ENCODE results near the gene ODC1.
"Not testable (repeated sequence)": the region's sequence is repeated elsewhere in the genome, so short reads cannot be mapped to it uniquely, and the experiment has no call there.

Gene ODC1

DNA sequence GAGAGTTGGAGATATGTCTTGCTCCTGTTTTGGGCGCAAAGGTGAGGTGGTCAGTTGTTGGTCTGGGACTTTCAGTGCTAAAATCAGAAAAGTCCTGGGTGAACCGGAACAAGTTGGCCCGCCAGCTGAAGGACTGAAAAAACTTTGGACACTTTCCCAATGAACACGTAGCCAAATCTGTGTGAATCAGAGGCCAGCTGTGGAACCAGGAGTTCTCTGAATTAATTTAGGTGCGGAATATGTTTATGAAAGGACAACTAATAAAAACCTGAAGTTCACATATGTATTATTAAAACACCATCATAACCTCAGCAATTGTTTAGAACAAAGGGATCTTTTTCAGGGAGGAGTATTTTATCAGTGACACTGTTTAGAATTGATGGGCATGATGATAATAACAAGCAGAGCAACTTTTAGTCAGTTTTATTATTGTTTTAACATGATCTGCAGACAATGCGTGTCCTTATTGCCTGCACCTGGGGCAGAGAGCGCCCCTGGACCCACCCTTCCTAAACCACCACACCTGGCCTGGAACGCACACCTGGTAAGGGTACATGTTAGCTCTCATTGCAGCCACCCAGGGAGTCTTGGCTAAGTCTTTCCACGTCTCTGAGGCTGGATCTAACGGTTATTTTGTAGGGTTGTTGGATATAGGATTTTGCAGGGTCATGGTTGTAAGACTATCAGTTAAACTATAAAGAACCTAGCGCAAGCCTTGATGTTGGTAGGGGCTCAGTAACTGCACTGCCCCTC lies 9.9 kb upstream of the ODC1 start:
- Histone ChIP-seq H4K20me1 (no peaks in the 10 kb centered on the region), H3K4me3 (no peak overlapping the region), H3K9ac (no peak overlapping the region), H3K27ac (no peak overlapping the region), H3K27me3 (no peaks in the 10 kb centered on the region), H3K36me3 (no peaks in the 10 kb centered on the region), H3K4me1 (peaks cover 32% of the 10 kb centered on the region), H3K9me3 (no peaks in the 10 kb centered on the region), H3K4me2 (no peak overlapping the region)
- no peak for TF ChIP-seq Cebpa-rat (IDR thresholded peaks at IDR 0.05)

DNA sequence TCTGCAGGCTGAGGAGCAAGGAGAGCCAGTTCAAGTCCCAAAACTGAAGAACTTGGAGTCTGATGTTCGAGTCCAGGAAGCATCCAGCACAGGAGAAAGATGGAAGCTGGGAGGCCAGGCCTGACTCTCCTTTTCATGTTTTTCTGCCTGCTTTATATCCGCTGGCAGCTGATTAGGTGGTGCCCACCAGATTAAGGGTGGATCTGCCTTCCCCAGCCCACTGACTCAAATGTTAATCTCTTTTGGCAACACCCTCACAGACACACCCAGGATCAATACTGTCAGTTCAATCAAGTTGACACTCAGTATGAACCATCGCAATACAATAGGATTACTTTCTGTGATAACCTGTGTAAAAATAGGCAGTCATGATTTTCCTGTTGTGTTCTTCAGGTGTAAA lies 9.1 kb upstream of the ODC1 start:
- not testable (repeated sequence) for H3K9ac ChIP-seq, H3K36me3 ChIP-seq, H3K27ac ChIP-seq, H3K9me3 ChIP-seq, H4K20me1 ChIP-seq, H3K4me2 ChIP-seq, H3K4me3 ChIP-seq, H3K27me3 ChIP-seq
- H3K4me1 ChIP-seq: peaks cover 40% of the 10 kb centered on the region

DNA sequence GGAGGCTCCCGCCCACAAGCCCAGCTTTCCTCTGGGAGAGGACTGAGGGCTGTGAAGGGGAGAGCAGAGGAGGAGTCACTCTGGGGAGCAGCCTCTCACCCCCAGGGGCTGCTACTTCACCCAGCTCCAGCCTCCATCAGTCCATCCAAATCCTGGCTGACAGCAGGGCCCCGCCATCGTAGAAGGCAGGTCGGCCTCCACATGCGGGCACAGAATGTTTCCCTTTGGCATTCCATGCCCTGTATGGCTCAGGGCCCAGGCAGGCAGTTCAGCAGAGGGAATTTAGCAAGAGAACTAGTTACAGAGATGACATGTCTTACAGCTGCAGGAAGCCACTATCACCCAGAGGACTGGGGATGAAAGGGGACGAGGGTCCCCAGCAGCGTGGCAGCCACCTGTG lies 6.4 kb upstream of the ODC1 start:
- Histone ChIP-seq H3K9me3 (peaks cover 8% of the 10 kb centered on the region), H4K20me1 (no peaks in the 10 kb centered on the region), H3K36me3 (no peaks in the 10 kb centered on the region), H3K4me2 (peak overlapping the region; percentile 51), H3K27ac (peak overlapping the region; percentile 44), H3K4me3 (no peak overlapping the region), H3K9ac (peak overlapping the region; percentile 42; the same call in 1 of the 2 replicates), H3K27me3 (no peaks in the 10 kb centered on the region), H3K4me1 (peaks cover 52% of the 10 kb centered on the region)
- TF ChIP-seq Cebpa-rat (IDR thresholded peaks at IDR 0.05): no peak

DNA sequence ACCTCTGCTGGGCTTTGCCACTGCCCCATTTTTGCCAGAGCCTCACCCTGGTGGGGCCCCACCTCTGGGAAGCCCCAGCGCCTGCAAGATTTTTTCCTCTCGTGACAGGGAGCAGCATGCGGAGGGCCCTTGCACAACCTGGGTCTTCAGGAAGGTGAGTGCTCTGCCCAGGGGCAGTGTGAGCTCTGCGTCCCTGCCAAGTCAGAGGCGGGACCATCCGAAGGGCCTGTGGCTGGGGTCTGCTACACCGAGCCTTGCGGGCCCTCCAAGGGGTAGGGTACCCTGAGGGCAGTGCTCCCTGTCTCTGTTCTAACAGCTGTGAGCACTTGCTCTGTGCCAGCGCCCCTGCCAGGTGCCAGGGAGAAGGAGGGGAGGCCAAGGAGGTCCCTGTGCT lies 5.8 kb upstream of the ODC1 start:
- no peaks in the 10 kb centered on the region for H3K36me3 ChIP-seq
- H3K4me1 ChIP-seq: peaks cover 51% of the 10 kb centered on the region
- peak overlapping the region; percentile 42; the same call in 1 of the 2 replicates for H3K9ac ChIP-seq
- no peaks in the 10 kb centered on the region for H4K20me1 ChIP-seq
- H3K27me3 ChIP-seq: no peaks in the 10 kb centered on the region
- no peak overlapping the region for H3K4me3 ChIP-seq
- peak overlapping the region; percentile 44 for H3K27ac ChIP-seq
- peak overlapping the region; percentile 51 for H3K4me2 ChIP-seq
- peaks cover 8% of the 10 kb centered on the region for H3K9me3 ChIP-seq
- TF ChIP-seq Cebpa-rat (IDR thresholded peaks at IDR 0.05): no peak

DNA sequence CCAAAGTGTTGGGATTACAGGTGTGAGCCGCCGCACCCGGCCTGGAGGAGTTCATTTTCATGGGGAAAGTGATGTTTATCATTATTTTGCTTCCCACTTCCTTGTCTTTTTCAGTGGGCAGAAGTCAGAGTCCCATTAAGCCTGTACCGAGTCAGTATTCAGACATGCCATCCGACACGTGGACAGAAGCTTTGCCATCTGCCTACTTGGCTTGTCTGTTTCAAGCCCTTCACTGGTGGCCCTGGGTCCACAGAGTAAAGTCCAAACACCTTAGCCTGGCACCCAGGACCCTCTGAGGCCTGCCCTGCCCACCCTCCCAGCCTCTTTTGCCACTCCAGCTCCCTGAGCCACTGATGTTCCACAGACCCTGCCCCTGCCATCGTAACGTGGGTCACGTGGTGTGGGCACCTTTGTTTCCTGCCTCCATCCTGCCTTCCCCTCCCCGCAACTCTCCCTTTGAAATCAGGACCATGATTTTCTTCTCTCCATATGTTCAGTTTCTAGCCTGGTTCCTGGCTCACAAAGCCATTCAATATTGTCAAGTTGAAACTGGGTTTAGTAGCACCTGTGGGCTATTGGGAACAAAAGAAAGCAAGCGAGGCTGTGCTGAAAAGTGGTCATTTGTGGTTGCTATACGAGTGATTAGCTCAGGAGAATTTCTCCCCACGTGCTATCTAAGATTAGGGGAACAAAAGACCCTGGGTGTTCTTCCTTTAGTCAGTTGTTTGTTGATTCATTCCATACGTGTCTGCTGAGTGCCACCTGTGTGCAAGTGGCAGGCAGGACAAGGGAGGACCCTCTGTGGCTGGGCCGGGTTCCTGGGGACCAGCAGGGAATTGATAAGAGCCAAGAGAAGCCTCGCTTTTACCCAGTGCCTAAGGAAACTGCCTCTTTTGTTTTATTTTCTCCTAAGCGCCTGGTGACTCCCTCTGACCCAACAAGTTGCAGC lies 5.1 kb upstream of the ODC1 start:
- no peak for TF ChIP-seq Cebpa-rat (IDR thresholded peaks at IDR 0.05)
- Histone ChIP-seq H3K9me3 (peaks cover 8% of the 10 kb centered on the region), H3K4me3 (no peak overlapping the region), H3K27me3 (no peaks in the 10 kb centered on the region), H3K4me2 (peak overlapping the region; percentile 51), H3K9ac (no peak overlapping the region; the same call in 1 of the 2 replicates), H3K36me3 (no peaks in the 10 kb centered on the region), H3K27ac (peak overlapping the region; percentile 44), H4K20me1 (no peaks in the 10 kb centered on the region), H3K4me1 (peaks cover 53% of the 10 kb centered on the region)

DNA sequence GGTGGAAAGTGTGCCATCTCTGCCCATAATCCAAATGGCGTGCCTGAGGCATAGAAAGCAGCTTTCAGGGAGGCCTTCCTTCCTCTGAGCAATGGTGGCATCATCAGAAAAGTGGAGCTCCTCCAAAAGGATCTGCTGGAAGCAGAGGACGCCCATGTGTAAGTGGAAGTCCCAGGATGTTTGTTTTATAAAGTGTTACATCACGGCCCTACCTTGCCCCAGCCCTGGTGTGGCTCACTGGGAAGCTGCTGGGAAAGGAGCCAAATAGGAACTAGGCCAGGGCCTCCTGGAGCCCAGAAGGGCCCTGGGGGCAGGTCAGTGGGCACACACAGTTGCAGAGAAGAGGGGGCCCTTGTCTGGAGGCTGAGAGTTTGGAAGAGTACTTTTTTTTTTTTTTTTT lies 4.2 kb upstream of the ODC1 start:
- no peak overlapping the region for H3K4me3 ChIP-seq
- TF ChIP-seq Cebpa-rat (IDR thresholded peaks at IDR 0.05): no peak
- peaks cover 5% of the 10 kb centered on the region for H4K20me1 ChIP-seq
- H3K27me3 ChIP-seq: no peaks in the 10 kb centered on the region
- peaks cover 53% of the 10 kb centered on the region for H3K4me1 ChIP-seq
- no peak overlapping the region for H3K27ac ChIP-seq
- H3K36me3 ChIP-seq: no peaks in the 10 kb centered on the region
- H3K9ac ChIP-seq: no peak overlapping the region
- peak overlapping the region; percentile 51 for H3K4me2 ChIP-seq
- H3K9me3 ChIP-seq: peaks cover 8% of the 10 kb centered on the region

DNA sequence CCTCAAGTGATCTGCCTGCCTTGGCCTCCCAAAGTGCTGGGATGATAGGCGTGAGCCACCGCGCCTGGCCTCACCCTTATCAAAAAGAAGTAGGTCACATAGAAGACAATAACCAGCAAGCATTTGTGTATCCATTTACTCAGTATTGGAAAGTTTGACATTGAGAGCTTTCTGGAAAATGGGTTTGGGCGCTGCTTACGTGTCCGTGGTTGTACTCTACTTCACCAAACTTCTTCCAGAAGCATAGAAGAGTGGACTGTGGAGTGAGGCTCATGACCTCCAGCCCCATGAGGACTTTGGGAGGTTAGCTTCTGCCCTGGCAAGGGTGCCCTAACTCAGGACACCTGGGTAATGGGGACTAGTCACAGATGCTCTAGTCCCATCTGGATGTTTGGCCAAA lies 3.7 kb upstream of the ODC1 start:
- Histone ChIP-seq H3K4me3 (no peak overlapping the region), H3K4me1 (peaks cover 54% of the 10 kb centered on the region), H3K27ac (no peak overlapping the region), H3K9ac (no peak overlapping the region), H3K36me3 (no peaks in the 10 kb centered on the region), H3K4me2 (peak overlapping the region; percentile 51; the same call in 1 of the 2 replicates), H4K20me1 (peaks cover 10% of the 10 kb centered on the region), H3K9me3 (peaks cover 8% of the 10 kb centered on the region), H3K27me3 (no peaks in the 10 kb centered on the region)
- TF ChIP-seq Cebpa-rat (IDR thresholded peaks at IDR 0.05): no peak

DNA sequence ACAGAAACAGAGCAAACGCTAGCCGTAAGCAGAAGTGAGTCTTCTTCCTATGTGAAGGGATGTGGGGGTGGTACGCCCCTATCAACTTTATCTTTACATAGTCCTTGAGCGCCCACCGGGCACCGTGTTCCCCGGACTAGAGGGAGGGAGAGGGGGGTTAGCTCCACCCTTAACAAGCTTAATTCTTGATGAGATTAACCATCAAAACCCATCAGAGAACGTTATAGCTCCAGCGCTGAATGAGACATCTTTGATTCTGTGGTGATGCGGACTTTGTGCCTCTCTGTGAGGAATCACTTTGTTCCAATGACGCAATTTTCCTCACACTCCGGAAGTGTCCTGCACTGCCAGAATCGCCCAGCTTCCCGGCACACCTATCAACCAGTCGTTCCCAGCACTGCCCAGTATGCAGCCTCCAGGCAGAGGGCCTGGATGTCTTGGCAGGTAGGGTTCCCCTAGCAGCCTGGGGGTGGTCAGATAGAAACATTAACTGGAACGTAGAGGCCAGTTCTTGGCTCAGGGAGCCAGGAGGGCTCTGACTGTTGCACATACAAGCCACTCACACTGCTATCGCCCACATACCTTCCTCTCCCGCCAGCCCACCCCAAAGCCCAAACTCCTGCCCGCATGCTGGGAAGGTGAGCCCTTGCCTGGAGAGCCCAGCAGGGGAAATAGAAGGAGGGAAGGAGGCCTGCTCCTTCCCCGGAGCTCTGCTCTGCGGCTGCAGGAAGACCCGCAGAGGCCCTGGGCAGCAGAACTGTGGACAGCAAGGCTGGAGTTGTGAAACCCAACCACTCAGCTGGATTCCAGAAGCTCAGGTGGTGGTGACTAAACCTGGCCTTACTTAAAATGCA lies 1.9 kb upstream of the ODC1 start:
- no peak overlapping the region for H3K27ac ChIP-seq
- H3K27me3 ChIP-seq: no peaks in the 10 kb centered on the region
- peak overlapping the region; percentile 97 for H3K4me2 ChIP-seq
- peaks cover 28% of the 10 kb centered on the region for H4K20me1 ChIP-seq
- peaks cover 2% of the 10 kb centered on the region for H3K36me3 ChIP-seq
- peaks cover 69% of the 10 kb centered on the region for H3K4me1 ChIP-seq
- no peak overlapping the region for H3K9ac ChIP-seq
- H3K9me3 ChIP-seq: peaks cover 8% of the 10 kb centered on the region
- no peak for TF ChIP-seq Cebpa-rat (IDR thresholded peaks at IDR 0.05)
- H3K4me3 ChIP-seq: no peak overlapping the region; the same call in 1 of the 2 replicates

DNA sequence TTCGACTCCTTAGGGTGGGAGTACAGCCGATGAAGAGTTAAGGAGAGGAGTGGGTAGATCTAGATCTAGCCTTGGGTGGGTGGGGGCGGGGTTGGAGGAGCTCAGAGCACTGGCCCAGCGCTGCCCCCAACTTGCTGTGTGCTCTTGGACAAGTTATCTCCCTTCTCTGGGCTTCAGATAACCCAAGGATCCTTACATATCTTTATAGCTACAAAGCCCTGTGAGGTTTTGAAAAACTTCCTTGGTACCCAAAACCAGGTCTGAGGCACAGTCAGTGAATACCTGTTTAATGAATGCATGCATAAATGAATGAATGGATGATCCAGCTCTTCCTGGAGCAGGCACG lies 1.3 kb upstream of the ODC1 start:
- Histone ChIP-seq H4K20me1 (peaks cover 34% of the 10 kb centered on the region), H3K27ac (peak overlapping the region; percentile 97), H3K9ac (peak overlapping the region; percentile 93; the same call in 1 of the 2 replicates), H3K9me3 (peaks cover 8% of the 10 kb centered on the region), H3K27me3 (no peaks in the 10 kb centered on the region), H3K4me1 (peaks cover 69% of the 10 kb centered on the region), H3K36me3 (peaks cover 8% of the 10 kb centered on the region), H3K4me2 (peak overlapping the region; percentile 97), H3K4me3 (peak overlapping the region; percentile 71)
- no peak for TF ChIP-seq Cebpa-rat (IDR thresholded peaks at IDR 0.05)
